ENCODE measurements around the gene ENTR1.
A peak's percentile ranks its signal among the peaks of the same experiment; 100 is the strongest.

The ENTR1 gene

GRCh38 chr9:136364942-136365774 is 45.3 kb downstream of the ENTR1 start:
- no peak overlapping the region for H3K27ac ChIP-seq (ENCODE audit: low read depth, low read length)
- no peak for TF ChIP-seq CTCF (IDR thresholded peaks at IDR 0.05; ENCODE audit: low read depth, low read length, poor library complexity, severe bottlenecking)
- TF ChIP-seq EZH2phosphoT487 (IDR thresholded peaks at IDR 0.05; ENCODE audit: borderline replicate concordance, low read length), result no peak
- no peaks in the 10 kb centered on the region for H3K9me2 ChIP-seq (replicated peaks; ENCODE audit: control insufficient read depth, low read length)
- no peaks in the 10 kb centered on the region for H3K27me3 ChIP-seq (ENCODE audit: control insufficient read depth, low read length)
- peaks cover 5% of the 10 kb centered on the region; the same call in 1 of the 2 replicates for H3K79me2 ChIP-seq (ENCODE audit: control insufficient read depth, low read length)
- H3K36me3 ChIP-seq (ENCODE audit: control insufficient read depth, low read length), result no peaks in the 10 kb centered on the region
- no peaks in the 10 kb centered on the region for H4K20me1 ChIP-seq (ENCODE audit: control insufficient read depth, insufficient read depth, low read depth, low read length)
- H3K4me3 ChIP-seq (ENCODE audit: low read length), result no peak overlapping the region
- no peaks in the 10 kb centered on the region for H3F3A ChIP-seq (ENCODE audit: control insufficient read depth, insufficient read depth)
- peaks cover 18% of the 10 kb centered on the region for H3K4me1 ChIP-seq (ENCODE audit: control insufficient read depth, low read length)
- no peaks in the 10 kb centered on the region for H3K9me3 ChIP-seq (ENCODE audit: control insufficient read depth, insufficient read depth, low read length)
- no peak overlapping the region for H3K4me2 ChIP-seq (ENCODE audit: low read length)

DNA sequence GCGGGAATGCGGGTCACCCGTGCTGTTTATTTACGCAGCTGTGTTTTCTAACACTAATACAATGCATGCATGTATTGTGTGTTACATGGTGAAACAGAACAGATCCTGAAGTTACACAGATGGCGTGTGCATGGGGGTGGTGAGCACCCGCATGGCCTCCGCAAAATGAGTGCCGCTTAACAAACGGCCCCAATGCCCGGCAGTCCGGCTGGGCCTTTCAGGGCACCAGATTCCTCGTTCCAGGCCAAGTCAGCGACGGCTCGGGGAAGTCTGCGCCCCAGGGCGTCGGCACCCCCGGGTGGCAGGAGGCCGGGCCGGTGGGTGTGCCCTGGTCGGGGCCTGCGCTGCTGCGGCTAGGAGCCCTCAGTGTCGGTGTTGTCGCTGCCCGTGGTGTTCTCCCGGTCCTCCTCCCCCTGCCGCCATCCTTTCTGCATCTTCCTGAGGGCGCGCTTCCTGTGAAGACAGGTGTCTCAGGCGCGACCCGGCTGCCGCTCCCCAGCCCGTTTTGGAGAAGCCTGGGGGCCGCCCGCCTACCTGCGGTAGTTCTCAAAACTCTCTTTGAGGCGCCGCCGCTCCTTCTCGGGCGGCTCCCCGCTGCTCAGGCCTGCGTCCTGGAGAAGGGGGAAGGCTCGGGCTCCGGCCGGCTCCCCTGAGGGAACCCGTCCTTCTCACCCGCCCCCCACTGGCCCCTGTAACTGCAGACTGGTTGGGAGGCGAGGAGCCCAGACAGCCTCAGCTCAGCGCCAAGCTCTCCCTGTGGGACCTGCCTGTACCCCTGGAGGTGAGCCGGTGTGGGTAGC is 46.3 kb downstream of the ENTR1 start:
- Histone ChIP-seq H3K9me2 (replicated peaks; ENCODE audit: control insufficient read depth, low read length) (no peaks in the 10 kb centered on the region), H3K27ac (ENCODE audit: low read depth, low read length) (no peak overlapping the region), H3K36me3 (ENCODE audit: control insufficient read depth, low read length) (no peaks in the 10 kb centered on the region), H3K27me3 (ENCODE audit: control insufficient read depth, low read length) (no peaks in the 10 kb centered on the region), H3K9me3 (ENCODE audit: control insufficient read depth, insufficient read depth, low read length) (no peaks in the 10 kb centered on the region), H3F3A (ENCODE audit: control insufficient read depth, insufficient read depth) (no peaks in the 10 kb centered on the region), H3K79me2 (ENCODE audit: control insufficient read depth, low read length) (peaks cover 5% of the 10 kb centered on the region; the same call in 1 of the 2 replicates), H3K4me2 (ENCODE audit: low read length) (peak overlapping the region; percentile 31; the same call in 1 of the 2 replicates), H4K20me1 (ENCODE audit: control insufficient read depth, insufficient read depth, low read depth, low read length) (no peaks in the 10 kb centered on the region), H3K4me3 (ENCODE audit: low read length) (peak overlapping the region; percentile 82), H3K4me1 (ENCODE audit: control insufficient read depth, low read length) (peaks cover 18% of the 10 kb centered on the region)
- TF ChIP-seq CTCF (IDR thresholded peaks at IDR 0.05; ENCODE audit: low read depth, low read length, poor library complexity, severe bottlenecking) (peak; percentile 33), EZH2phosphoT487 (IDR thresholded peaks at IDR 0.05; ENCODE audit: borderline replicate concordance, low read length) (no peak)

- TF ChIP-seq CTCF (IDR thresholded peaks at IDR 0.05; ENCODE audit: low read depth, low read length, poor library complexity, severe bottlenecking) (peak; percentile 92), EZH2phosphoT487 (IDR thresholded peaks at IDR 0.05; ENCODE audit: borderline replicate concordance, low read length) (no peak)
- H4K20me1 ChIP-seq (ENCODE audit: control insufficient read depth, insufficient read depth, low read depth, low read length), result no peaks in the 10 kb centered on the region
- H3K27me3 ChIP-seq (ENCODE audit: control insufficient read depth, low read length), result no peaks in the 10 kb centered on the region
- no peaks in the 10 kb centered on the region for H3K9me2 ChIP-seq (replicated peaks; ENCODE audit: control insufficient read depth, low read length)
- peak within 1 kb of the TSS; percentile 73 for H3K4me2 ChIP-seq (ENCODE audit: low read length)
- no peaks in the 10 kb centered on the region for H3K36me3 ChIP-seq (ENCODE audit: control insufficient read depth, low read length)
- no peaks in the 10 kb centered on the region for H3K9me3 ChIP-seq (ENCODE audit: control insufficient read depth, insufficient read depth, low read length)
- peaks cover 18% of the 10 kb centered on the region for H3K4me1 ChIP-seq (ENCODE audit: control insufficient read depth, low read length)
- H3F3A ChIP-seq (ENCODE audit: control insufficient read depth, insufficient read depth), result no peaks in the 10 kb centered on the region
- H3K4me3 ChIP-seq (ENCODE audit: low read length), result peak within 1 kb of the TSS; percentile 82
- peak within 1 kb of the TSS; percentile 63 for H3K27ac ChIP-seq (ENCODE audit: low read depth, low read length)
- H3K79me2 ChIP-seq (ENCODE audit: control insufficient read depth, low read length), result peaks cover 5% of the 10 kb centered on the region; the same call in 1 of the 2 replicates
Observed at GRCh38 chr9:136363106-136363948, 47.1 kb downstream of the ENTR1 start, which contains the start of gene DNLZ. Gene DNLZ (minus strand): TSS chr9:136363744. CDS start chr9:136363714, 30 bp downstream.

Data from DOHH2 (cell line).